G401 (cell line): ENCODE data around the gene APOBEC4. TPM values are rescaled to one million over a fixed set of nuclear protein-coding genes. Genes with fewer than 3 reads are reported as not detected.

Experiments used
- DNase-seq: peaks from one replicate; pipeline ENCODE4 v3.0.0-alpha.2; 2015; ENCODE audit warnings: low spot score
- in situ Hi-C: cut with HindIII; loops from 2 replicates; pipeline ENCODE4 v1.10.0; 2016; ENCODE audit warnings: low sequenced_read_pairs, mixed read lengths
- total RNA-seq: library from RNA; depleted of rRNA; stranded (reverse); fragments of >200 nt; shearing (Covaris generic); gene quantifications from 2 replicates; pipeline ENCODE4 v1.2.3, GENCODE V29; 2014

Gene APOBEC4
- total RNA-seq, 1 experiment from 2014 or later = not detected

DNA sequence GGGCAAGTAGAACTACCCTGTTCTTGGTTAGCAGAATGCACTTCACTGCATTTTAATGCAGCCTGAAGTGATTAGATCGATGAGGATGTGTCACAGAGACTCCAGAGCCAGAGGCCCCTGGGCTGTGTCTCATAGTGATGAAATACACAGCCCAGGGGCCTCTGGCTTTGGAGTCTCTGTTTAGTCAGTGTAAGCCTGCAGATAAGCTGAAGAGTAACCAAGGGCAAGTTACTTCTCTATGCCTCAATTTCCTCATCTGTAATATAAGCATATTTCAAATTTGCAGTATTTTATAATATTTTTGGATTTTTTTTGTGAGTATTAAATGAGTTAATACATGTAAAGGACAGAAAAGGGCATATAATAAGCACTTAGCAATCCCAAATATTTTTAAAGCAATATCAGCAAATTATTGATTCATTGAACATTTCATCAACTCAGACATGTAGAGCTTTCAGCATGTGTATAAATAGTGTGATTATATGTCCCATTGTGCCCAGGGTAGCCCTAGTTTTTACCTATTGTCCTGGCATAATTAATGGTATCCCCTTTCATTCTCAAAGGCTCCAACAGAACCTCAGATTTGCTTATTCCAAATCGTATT, 23.6 kb upstream of the APOBEC4 start:
- in situ Hi-C loops = no loop called here

DNA sequence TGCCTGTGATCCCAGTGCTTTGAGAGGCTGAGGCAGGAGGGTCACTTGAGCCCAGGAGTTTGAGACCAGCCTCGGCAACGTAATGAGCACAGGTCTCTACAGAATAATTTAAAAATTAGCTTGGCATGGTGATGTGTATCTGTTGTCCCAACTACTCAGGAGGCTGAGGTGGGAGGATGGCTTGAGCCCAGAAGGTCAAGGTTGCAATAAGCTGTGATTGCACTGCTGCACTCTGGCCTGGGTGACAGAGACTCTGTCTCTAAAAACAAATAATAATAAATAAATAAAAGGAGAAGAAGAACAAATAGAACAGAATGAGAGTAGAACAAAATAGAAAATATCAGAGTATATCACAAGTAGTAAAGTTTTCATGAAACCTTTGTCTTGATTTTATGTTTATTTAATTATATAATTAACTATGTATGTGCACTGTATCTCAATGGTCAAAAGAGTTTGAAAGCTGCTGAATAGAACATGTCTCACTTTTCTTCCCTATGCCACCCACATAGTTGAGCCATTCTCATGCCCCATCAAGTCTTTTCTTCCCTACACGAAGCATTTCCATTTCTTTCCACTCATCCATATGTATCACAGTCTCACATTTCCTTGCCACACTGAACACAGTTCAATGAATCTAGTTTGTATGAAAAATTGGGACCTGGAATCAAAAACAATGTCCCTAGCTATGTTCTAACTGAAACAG, 22.9 kb upstream of the APOBEC4 start:
- in situ Hi-C loops = no loop called here
- no peak for DNase-seq

More for the DNA sequence above, 23.6 kb upstream of the APOBEC4 start:
- DNase-seq = no peak

DNA sequence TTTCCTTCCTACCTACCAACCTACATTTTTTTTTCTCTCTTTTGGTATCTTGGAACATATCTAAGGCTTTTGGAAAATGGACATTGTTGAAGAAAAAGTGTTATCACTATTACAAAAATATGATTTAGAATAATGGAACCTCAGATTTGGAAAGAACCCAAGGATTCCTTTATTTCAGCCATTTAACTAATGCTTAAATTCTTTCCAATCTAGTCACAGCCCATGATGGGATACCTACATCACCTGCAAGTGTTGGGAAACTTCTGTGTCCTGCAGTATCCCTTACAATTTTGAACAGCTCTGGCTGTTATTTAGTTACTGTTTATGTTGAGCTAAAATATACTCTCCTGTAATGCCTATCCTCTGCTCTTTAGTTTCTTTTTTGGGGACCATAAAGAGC, 22.3 kb upstream of the APOBEC4 start:
- in situ Hi-C loops = no loop called here
- DNase-seq = no peak

DNA sequence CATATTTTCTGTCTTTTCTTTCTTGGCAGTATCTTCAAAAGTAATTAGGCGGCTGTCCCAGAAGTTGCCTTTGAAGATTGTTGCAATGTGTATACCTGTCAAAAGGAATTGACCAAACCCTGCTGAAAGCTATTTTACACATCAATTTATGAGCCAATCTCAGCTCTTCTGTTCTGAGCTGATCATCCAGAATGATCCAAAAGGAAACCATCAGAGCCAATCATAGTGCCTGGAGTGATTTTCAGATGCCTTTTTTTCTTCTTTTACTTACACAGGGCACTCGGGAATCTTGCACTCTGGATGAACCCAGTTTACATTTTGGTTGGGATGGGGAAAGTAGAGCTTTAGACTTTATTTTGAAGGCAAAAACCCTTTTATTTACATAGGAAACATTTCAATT, 21.8 kb upstream of the APOBEC4 start:
- in situ Hi-C loops = no loop called here
- DNase-seq = no peak

DNA sequence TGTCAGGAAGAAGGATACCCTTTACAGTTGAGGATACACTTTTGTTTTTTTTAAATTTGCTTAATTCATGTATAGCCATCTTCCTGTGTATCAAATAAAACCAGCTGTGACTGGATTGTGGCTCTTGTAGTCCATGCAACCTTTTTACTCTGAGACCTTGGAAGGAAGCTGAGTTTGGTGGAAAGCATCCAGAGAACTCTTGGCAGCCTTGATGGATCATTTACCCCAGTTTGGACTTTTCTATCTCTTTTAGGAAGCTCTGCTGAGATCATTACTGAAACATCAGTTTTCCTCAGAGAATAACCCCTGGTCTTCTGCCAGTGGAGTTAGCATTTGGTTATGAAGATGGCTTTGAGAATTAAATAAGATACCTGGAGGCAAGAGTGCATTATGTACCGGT, 21.2 kb upstream of the APOBEC4 start:
- DNase-seq = no peak
- in situ Hi-C loops = no loop called here

DNA sequence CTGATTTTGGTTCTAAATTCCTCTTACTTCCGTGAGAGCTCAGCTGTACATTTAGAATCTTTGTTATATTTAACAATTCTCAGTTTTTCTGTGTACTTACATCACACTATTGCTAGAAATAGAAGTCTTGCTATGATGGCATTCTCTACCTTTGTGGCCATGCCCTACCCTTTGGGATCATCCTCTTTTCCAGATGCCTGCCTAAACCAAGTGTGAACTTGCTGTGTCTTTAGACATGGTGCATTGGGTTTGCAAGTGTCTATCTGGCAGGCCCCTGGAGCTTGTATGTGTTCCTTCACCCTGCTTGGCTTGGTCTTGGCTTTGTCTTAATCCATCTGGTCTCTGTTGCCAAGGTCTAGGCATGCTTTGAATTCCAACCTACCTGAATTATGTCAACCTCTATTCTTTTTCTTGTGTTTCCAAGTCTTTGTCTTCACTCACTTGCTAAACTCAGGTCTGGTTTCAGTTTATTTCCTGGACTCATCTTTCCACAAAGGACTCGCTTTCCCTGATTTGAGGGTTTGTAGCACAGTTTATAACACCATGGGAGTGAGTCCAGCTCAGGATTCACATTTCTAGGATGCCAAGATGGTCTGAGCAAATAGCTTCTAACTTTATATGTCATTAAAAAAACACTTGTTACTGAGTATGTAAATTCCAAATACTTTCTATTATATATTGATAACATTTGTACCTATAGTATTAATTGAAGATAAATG, 20.6 kb upstream of the APOBEC4 start:
- in situ Hi-C loops = no loop called here

DNA sequence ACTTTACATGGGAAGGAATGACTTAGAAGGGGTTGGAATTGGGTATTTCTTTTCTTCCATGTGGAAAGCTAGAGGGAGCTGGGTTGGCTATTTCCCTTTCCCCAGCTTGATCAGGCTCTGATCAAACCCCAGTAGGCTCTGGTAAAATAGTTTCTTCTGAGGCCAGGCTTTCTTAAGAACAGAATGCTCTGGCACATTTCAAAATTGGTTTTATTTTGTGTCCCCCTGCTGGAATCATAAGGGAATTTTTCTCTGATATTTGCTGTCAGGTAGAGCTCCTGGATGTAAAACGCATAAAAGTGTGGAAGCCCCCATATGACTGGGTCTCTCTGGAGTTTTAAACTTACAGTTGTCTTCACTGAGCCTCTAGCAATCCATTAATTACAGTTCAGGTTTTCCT, 17.1 kb upstream of the APOBEC4 start:
- in situ Hi-C loops = no loop called here
- DNase-seq = no peak

More for the DNA sequence above, 20.6 kb upstream of the APOBEC4 start:
- DNase-seq = no peak

DNA sequence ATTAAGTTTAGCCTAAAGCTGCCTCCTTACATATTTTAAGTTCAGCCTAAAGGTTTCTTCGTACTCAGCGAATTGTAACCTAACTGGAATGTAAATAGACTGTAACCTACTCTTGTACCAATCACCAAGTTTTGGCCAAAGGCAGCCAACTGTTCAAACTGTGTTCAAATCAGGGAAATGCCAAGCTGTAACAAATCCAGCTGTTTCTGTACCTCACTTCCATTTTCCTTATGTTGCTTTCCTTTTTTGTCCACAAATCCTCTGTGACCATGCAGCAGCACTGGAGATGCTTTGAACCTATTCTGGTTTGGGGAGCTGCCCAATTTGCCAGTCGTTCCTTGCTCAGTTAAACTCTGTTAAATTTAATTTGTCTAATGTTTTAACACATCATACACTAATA, 3.2 kb upstream of the APOBEC4 start:
- no peak for DNase-seq
- in situ Hi-C loops = no loop called here

DNA sequence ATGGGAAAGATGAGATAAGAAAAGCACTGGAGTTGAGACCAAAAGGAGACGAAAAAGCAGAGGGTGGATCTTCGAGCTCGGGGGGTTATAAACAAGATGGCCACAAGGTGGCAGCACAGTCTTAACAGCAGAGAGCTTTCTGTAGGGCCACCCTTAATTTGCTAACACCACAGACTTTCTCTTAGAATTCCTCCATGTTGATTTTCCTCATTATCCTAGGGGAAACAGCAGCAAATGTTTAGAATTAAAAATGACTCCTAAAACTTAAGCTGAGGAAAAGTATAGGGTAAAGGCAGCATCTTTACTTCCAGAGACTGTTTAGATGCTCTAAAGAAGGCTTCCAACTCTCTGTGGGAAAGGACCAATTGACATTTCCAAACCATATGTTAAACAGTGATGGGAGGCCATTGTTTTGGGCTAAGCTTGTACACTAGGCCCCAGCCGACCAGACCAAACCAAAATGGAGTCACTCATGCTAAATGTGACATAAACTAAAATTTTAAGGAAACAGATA, 2.5 kb upstream of the APOBEC4 start:
- in situ Hi-C loops = no loop called here
- DNase-seq = peak; percentile 88

DNA sequence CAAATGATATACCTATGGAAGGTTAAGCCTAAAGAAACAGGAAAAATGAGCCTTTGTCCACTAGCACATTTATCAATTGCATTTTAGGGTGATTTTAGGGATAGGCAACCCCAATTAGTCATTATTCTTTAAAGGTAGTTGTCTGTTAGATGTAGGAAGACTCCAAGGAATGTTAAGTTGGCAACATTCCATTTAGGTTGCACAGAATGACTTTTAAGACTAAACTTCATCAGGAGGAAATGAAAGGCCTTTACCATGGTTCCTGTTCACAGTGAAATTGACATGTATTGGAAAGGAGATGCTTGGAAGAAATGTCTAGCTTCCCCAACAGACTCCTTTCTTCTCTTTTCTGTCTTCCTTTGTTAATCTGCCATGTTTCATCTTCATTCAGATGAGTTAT, 1.6 kb upstream of the APOBEC4 start:
- DNase-seq = no peak
- in situ Hi-C loops = no loop called here

DNA sequence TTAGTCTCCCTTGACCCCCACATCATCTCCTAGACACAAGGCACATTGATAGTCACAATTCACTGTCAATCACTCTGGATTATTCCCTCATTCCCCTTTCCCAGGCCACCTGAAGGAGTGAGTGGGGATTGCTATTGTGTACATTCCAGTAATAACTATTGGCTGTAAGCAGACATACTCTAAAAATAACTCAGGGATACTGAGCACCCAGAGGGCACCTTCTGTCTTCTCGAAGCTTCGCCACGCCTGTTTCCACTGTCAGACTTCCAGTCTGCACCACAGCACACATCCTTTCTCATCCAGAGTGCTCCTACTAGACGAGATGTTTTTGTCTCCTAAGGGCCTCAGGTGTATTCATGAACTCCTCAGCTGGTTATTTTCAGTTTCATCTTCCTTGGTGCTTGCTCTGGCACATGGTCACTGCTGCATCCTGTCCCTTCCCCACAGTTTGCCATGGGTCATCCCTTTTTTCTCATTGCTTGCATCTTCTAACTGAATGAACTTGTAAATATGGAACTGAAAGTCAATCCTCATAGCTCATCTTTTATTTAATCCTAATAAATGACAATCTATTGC, 848 bp upstream of the APOBEC4 start:
- DNase-seq = peak; percentile 50
- in situ Hi-C loops = no loop called here

DNA sequence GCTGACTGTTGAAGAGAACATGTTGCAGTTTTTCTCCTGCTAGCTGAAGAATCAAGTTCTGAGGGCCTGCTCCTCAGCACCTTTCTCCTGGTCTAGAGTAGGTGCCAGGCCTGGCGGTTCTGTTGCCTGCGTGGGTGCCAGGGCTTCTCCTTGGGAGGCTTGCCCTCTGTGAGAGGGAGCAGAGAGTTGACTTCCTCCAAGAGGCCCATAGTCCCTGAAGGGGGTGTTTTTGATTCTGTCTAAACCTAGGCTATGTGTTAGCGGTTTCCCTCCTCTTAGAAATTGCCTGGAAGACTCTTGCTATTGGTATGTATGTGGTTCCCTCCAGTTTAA, 312 bp upstream of the APOBEC4 start:
- no peak for DNase-seq
- in situ Hi-C loops = no loop called here

DNA sequence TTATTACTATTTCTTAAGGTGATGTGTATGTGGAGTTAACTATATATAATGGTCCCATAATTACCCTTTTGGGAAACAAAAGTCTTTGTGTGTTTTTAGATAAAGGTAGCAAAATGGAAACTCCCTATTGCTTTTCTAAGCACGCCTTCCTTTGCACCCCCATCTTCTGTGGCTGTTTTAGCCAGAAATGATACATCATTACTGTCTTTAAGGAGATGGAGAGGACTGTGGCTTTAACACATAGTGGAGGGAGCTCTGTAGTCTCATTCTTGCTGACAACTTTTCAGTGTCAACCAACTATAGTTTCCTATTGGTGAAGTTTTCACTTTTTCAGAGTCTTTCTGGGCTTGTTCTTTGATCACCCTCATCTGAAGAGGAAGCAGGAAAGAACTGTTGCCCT, 1.0 kb downstream of the APOBEC4 start:
- no peak for DNase-seq
- in situ Hi-C loops = no loop called here

DNA sequence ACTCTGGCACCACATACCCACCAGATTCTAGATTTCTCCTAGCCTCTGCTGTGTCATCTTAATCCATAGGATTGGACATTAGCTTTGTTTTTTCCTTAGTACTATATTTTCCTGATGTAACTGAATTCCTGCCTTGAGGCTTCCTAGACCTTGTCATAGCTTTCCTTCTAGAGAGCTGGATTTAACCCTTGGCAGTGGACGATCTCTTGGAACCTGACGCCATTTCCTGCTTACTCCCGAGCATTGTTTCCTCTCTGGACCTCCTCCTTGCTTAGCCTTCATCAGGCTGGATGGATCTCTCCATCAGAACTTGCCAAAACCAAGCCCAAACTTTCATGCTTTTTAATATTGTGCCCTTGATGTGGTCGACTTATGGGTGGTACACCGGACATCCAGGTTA, 1.5 kb downstream of the APOBEC4 start:
- in situ Hi-C loops = no loop called here

DNA sequence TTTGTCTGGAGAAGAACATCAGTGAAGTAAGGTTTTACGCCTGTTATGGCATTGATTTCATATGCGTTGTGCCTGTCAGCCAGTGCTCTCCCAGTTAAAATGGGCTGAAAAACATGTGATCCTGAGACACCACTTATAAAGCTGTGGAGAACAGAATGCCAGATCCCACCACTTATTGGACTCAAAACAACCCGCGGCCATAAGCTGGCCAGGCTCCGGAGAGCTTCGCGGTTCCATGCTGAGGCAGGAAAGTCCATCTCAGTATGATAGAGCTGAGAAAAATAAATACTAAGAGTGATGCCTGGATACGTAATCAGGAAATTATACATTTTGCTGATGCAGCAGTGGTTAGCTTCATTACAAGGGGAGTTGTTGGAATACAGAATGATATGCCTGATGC, 5.1 kb downstream of the APOBEC4 start:
- in situ Hi-C loops = no loop called here
- DNase-seq = peak; percentile 50

More for the DNA sequence above, 1.5 kb downstream of the APOBEC4 start:
- DNase-seq = no peak

DNA sequence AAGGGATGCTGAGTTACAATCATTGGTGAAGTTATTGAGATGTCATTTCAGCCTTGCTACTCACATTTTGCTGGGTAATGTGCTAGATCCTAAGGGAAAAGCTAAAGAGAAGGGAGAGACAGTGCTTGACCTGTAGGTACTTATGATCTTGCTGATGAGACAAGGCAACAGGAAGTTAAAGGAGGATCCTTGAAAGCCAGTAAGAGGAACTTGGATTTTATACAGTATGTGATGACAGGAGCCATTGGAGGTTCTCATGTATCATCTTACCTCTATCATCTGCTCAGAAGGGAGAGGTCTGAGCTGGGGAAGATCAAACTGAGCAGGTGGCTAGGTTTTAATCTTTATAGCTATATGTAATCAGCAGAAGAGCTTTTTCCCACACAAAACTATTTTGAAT, 6.3 kb downstream of the APOBEC4 start:
- no peak for DNase-seq
- in situ Hi-C loops = no loop called here

DNA sequence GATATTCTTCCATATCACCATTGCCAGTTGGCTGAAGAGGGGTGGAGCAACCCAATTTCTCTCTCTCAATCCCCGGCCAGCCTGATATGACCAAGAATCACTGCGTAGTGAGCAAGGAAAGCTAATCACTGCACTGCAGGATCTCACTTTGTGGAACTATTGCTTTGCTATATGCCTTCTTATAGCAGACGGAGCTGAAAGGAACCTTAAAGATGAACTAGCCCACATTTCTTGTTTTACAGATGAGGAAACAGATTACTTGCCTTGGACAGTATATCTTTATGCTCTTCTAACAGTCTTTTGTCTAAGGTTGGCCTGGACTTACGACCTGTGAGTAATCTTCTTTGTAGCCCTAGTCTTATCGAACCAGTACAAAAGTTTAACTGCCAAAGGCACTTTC, 7.6 kb downstream of the APOBEC4 start:
- in situ Hi-C loops = no loop called here

DNA sequence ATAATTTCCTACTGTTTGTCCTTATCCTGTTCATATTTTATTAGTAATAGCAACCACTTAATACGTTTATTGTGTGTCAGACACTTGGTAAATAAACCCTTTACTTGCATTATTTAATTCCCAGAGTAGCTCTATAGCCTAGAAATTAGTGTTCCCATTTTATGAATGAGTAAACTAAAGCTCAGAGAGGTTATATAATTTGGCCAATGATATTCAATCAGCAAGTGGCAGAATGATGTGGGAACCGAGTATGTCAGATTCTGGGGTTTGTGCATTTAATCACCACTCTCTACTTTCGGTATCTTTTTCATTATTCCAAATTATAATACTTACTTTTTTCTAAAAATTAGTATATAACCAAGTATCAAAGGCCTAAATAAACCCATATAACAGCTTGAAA, 10.9 kb downstream of the APOBEC4 start:
- no peak for DNase-seq
- in situ Hi-C loops = no loop called here

More for the DNA sequence above, 7.6 kb downstream of the APOBEC4 start:
- no peak for DNase-seq

DNA sequence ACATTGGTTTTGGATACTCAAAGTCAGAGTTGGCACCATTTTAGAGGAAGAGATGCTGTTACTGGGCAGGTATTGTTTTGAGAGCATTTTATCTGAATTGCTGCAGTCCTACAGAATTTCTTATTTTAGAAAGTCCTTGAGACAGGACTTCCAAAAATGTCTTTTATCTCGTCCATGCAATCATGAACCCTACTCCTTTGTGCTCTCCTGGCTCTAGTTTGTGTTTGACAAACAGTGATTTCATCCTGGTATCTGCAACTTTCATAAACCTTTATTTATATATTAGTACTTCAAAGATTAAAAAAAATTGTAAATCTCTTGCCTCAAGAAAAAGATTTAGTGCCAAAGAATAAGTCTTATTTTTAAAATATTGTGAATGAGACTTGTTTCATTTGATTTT, 12.9 kb downstream of the APOBEC4 start:
- DNase-seq = no peak
- in situ Hi-C loops = no loop called here
